OCI-LY7 (cell line): ENCODE results near the gene UBAP2L.

Source experiments
- EZH2phosphoT487 ChIP-seq: fragments of 200-600 bp; sonication (generic); IDR thresholded peaks from 2 replicates; pipeline ENCODE4 v1.6.1; 2018; ENCODE audit warnings: low read depth, borderline replicate concordance, mild to moderate bottlenecking, mixed run types, antibody characterized with exemption, low read length, moderate library complexity, mixed read lengths
- TF ChIP-seq, protein P1 (sequence below): fragments of 200-600 bp; sonication (generic); conservative IDR thresholded peaks from 2 replicates; pipeline ENCODE4 v1.5.1; 2014; ENCODE audit warnings: mild to moderate bottlenecking, antibody characterized with exemption, low read length, moderate library complexity, mixed read lengths

DNA sequence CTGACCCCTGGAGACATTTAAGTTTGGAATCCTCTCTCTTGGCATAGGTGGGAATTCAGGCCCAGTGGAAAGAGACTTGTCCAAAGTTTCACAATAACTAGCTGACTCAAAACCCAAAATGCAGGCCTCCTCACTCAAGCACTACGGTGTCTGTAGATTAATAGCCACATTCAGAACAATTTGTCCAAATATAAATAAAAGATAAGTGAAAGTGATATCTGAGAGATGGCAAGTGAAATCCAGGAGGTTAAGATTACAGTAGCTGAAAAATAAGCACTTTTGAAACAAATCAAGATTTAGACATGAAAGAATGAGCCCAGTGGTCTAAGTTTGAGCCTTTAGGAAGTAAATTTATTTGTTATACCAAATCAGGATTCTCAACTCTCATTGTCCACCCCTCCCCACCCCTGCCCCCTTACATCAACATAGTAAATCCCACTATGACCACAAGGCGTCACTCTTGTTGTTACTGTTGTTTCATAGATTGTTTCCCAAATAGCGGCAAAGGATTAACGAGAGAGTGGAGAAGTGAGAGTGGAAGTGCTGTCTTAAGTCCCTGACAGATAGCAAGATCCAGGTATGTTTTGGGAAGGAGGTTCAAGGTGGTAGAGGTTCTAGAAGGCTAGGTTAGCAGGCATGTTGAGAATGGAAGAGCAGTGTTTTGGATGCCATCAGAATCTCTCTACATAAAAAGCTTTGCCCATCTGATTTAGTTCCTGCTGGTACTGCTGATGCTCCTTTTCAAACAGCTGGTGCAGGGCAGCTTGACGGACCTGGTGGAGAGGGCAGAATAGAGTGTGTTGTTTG is 21.8 kb upstream of the UBAP2L start:
- TF ChIP-seq, protein P1, sequence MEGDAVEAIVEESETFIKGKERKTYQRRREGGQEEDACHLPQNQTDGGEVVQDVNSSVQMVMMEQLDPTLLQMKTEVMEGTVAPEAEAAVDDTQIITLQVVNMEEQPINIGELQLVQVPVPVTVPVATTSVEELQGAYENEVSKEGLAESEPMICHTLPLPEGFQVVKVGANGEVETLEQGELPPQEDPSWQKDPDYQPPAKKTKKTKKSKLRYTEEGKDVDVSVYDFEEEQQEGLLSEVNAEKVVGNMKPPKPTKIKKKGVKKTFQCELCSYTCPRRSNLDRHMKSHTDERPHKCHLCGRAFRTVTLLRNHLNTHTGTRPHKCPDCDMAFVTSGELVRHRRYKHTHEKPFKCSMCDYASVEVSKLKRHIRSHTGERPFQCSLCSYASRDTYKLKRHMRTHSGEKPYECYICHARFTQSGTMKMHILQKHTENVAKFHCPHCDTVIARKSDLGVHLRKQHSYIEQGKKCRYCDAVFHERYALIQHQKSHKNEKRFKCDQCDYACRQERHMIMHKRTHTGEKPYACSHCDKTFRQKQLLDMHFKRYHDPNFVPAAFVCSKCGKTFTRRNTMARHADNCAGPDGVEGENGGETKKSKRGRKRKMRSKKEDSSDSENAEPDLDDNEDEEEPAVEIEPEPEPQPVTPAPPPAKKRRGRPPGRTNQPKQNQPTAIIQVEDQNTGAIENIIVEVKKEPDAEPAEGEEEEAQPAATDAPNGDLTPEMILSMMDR = peak; percentile 86
- no peak for TF ChIP-seq EZH2phosphoT487
